GM12878 (cell line): ENCODE measurements around the gene SLC6A3. TPM values are rescaled to one million over a fixed set of nuclear protein-coding genes. Genes with fewer than 3 reads are reported as not detected.

ENCODE experiments used
- ATAC-seq: fragments of 200-7000 bp; cut with Tn5 transposase; 3 replicates; pipeline ENCODE4 v1.9.1; 2020; ENCODE audit warnings: mild to moderate bottlenecking, moderate library complexity
- BruUV-seq: library from RNA; stranded (reverse); fragments of 400-500 nt; replicated peaks from 2 replicates; lab custom pipeline; 2021; lab: Mats Ljungman, UMichigan
- CTCF ChIA-PET: fragments of 300-600 bp; sonication (Branson Sonifier 250); formaldehyde crosslinking; extraction: SDS; loops from one replicate; lab custom pipeline; 2021; ENCODE audit warnings: inconsistent platforms; lab: Yijun Ruan, JAX
- POLR2A ChIA-PET: fragments of 350-600 bp; formaldehyde crosslinking; extraction: SDS; loops from one replicate; lab custom pipeline; 2021; ENCODE audit warnings: inconsistent platforms; lab: Charles Lee
- RAD21 ChIA-PET: fragments of 300-600 bp; sonication (Branson Sonifier 250); formaldehyde crosslinking; loops from one replicate; lab custom pipeline; 2023; ENCODE audit warnings: antibody characterized with exemption; ENCODE audit not compliant: unreplicated experiment; lab: Charles Lee
- SMC1A ChIA-PET: fragments of 300-600 bp; sonication (Branson Sonifier 250); formaldehyde crosslinking; loops from one replicate; lab custom pipeline; 2023; ENCODE audit not compliant: unreplicated experiment, uncharacterized antibody; lab: Charles Lee
- DNase-seq: peaks from one replicate; pipeline ENCODE4 v3.0.0-alpha.2; 2011; ENCODE audit warnings: low read depth, low spot score
- FAIRE-seq: peaks from 3 replicates; lab custom pipeline; 2011; peaks lifted over from hg19 to GRCh38; lab: Jason Lieb, UNC
- H2AFZ ChIP-seq: 2 replicates; pipeline ENCODE4 v1.6.0; 2011; ENCODE audit warnings: low read depth, low read length, control low read depth; ENCODE audit not compliant: control insufficient read depth
- H3K27ac ChIP-seq: 2 replicates; pipeline ENCODE4 v1.5.1; 2011; ENCODE audit warnings: control low read depth; ENCODE audit not compliant: control insufficient read depth, insufficient read depth
- H3K27me3 ChIP-seq, 2 experiments: replicated peaks in 1 of 2; 2 replicates each; pipeline versions ENCODE4 v1.6.0 to v1.6.1; 2011; ENCODE audit warnings: low read length in 1 of 2; ENCODE audit not compliant: control insufficient read depth in 2 of 2, insufficient read depth in 2 of 2
- H3K36me3 ChIP-seq, 2 experiments: 2 replicates each; pipeline ENCODE4 v1.5.1; 2011; ENCODE audit warnings: low read length in 1 of 2; ENCODE audit not compliant: control insufficient read depth in 2 of 2, insufficient read depth in 2 of 2
- H3K4me1 ChIP-seq: 2 replicates; pipeline ENCODE4 v1.6.1; 2011; ENCODE audit warnings: mild to moderate bottlenecking, low read length, moderate library complexity, mixed read lengths; ENCODE audit not compliant: control insufficient read depth, insufficient read depth
- H3K4me2 ChIP-seq: 2 replicates; pipeline ENCODE4 v1.6.0; 2011; ENCODE audit warnings: control low read depth; ENCODE audit not compliant: control insufficient read depth, insufficient read depth
- H3K4me3 ChIP-seq: fragments of 200-600 bp; sonication (generic); 2 replicates; pipeline ENCODE4 v1.5.1; 2016
- H3K79me2 ChIP-seq: 2 replicates; pipeline ENCODE4 v1.6.0; 2011; ENCODE audit warnings: low read length; ENCODE audit not compliant: control insufficient read depth, insufficient read depth
- H3K9ac ChIP-seq: 2 replicates; pipeline ENCODE4 v1.8.0; 2011; ENCODE audit warnings: low read length, control low read depth, mixed read lengths; ENCODE audit not compliant: control insufficient read depth, insufficient read depth
- H3K9me3 ChIP-seq: replicated peaks from 3 replicates; pipeline ENCODE4 v1.5.1; 2011; ENCODE audit warnings: mild to moderate bottlenecking, low read length; ENCODE audit not compliant: control insufficient read depth, insufficient read depth
- H4K20me1 ChIP-seq: 2 replicates; pipeline ENCODE4 v1.6.0; 2011; ENCODE audit not compliant: control insufficient read depth, insufficient read depth
- BACH1 ChIP-seq: fragments of 450-650 bp; IDR thresholded peaks from 2 replicates; pipeline ENCODE4 v1.6.1; 2017; ENCODE audit warnings: mild to moderate bottlenecking, borderline replicate concordance
- ETV6 ChIP-seq, 2 experiments: fragments of 450-650 bp in 1 of 2; IDR thresholded peaks in 1 of 2; conservative IDR thresholded peaks in 1 of 2; 2 replicates each; pipeline ENCODE4 v1.6.1; 2014; ENCODE audit warnings: antibody characterized with exemption in 1 of 2, borderline replicate concordance in 1 of 2, low read depth in 1 of 2, mild to moderate bottlenecking in 1 of 2, moderate library complexity in 1 of 2
- HDAC2 ChIP-seq: fragments of 200-600 bp; sonication (generic); IDR thresholded peaks from 2 replicates; pipeline ENCODE4 v1.6.1; 2017
- SREBF1 ChIP-seq: IDR thresholded peaks from 2 replicates; pipeline ENCODE4 v1.6.1; 2012; ENCODE audit warnings: mild to moderate bottlenecking, low read length
- ZBTB11 ChIP-seq: fragments of 450-650 bp; formaldehyde crosslinking; IDR thresholded peaks from 2 replicates; pipeline ENCODE4 v1.5.0; 2022; ENCODE audit warnings: mild to moderate bottlenecking, missing genetic modification characterization
- WGBS: methylation state at CpG from one replicate; pipeline ENCODE4 v1.1.6; 2016; ENCODE audit warnings: low lambda C conversion rate; ENCODE audit not compliant: insufficient replicate concordance, insufficient coverage; ENCODE audit errors: missing lambda C conversion rate; 5-methylcytosine and 5-hydroxymethylcytosine counted together
- in situ Hi-C: fragments of 300-500 bp; cut with MboI; formaldehyde crosslinking; loops from 9 replicates; pipeline ENCODE4 v1.14.3; 2018; ENCODE audit warnings: mixed read lengths
- intact Hi-C: fragments of 100-400 bp; cut with micrococcal nuclease; formaldehyde crosslinking; loops from one replicate; pipeline ENCODE4 v1.14.2; 2022; ENCODE audit not compliant: unreplicated experiment
- polyA plus RNA-seq, 11 experiments: library from polyadenylated mRNA; depleted of rRNA in 4 of 11; unstranded in 6 of 11; stranded (reverse) in 5 of 11; fragments of >200 nt; fragmentation: Nextera tagmentation in 4 of 11; fragmentation: Illumina TruSeq in 1 of 11; extraction: Ambion mirVana in 4 of 11; extraction: Trizol in 1 of 11; gene quantifications; 1 replicate in 1 of 11; 2 replicates in 10 of 11; pipeline versions ENCODE4 v1.2.1 to v1.2.3, GENCODE V29; 2011 to 2016; ENCODE audit warnings: inconsistent platforms in 2 of 11, missing spikeins in 2 of 11, low read depth in 1 of 11
- total RNA-seq, 4 experiments: library from RNA; depleted of rRNA in 3 of 4; stranded (reverse); fragments of >200 nt in 3 of 4; fragmentation: Illumina TruSeq in 1 of 4; extraction: Trizol in 1 of 4; gene quantifications; 2 replicates each; pipeline versions ENCODE4 v1.2.1 to v1.2.3, GENCODE V29; 2013 to 2021

The SLC6A3 gene
- total and polyA plus RNA-seq, 10 of the 15 experiments (the other 5 are each of a cell fraction or from before 2014, with no cell fraction given), result 0.01 TPM; not detected in 9

DNA sequence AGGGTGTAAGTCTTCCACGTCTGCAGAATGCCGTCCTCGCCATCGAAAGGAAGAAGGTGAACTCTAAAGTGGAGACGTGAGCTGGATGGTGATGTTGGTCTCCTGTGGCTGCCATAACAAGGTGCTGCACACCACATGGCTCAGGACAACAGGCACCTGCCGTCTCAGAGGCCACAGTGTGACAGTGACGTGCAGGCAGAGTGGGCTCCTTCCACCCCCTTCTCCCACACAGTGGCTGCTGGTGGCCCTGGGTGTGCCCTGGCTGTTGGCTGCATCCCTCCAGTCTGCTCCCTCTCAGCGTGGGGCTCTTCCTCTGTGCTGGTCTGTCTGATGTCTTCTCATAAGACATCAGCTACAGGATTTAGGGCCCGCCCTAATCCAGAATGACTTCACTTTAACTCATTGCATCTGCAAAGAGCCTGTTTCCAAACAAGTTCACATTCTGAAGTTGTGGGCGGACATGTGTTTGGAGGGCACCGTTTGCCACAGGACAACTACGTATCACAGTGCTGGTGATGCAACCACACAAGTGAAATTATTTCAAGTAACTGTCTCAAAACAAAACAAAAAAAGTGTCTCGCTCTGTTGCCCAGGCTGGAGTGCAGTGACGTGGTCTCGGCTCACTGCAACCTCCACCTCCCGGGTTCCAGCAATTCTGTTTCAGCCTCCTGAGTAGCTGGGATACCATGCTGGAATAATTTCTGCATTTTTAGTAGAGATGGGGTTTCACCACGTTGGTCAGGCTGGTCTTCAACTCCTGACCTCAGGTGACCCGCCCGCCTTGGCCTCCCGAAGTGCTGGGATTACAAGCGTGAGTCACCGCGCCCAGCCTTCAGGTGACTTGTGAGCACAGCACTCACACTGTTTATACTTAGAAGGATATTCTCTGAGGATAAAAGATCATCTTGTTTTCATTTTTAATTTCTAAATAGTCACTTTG, 69.1 kb downstream of the SLC6A3 start:
- Histone ChIP-seq H4K20me1 (no peaks in the 10 kb centered on the region; the same call in 1 of the 2 replicates), H3K79me2 (no peaks in the 10 kb centered on the region), H3K9me3 (peaks cover 1% of the 10 kb centered on the region; the same call in 1 of the 3 replicates), H2AFZ (no peak overlapping the region), H3K9ac (no peak overlapping the region), H3K27me3 (peaks cover 1 to 2% of the 10 kb centered on the region in 2 experiments; a peak in 2 of 4 replicates), H3K36me3 (no peaks in the 10 kb centered on the region), H3K4me3 (no peak overlapping the region), H3K4me1 (no peaks in the 10 kb centered on the region), H3K27ac (no peak overlapping the region), H3K4me2 (no peak overlapping the region)
- no peak for ATAC-seq
- WGBS, result 23% methylated on average over 23 of the region's 23 CpGs
- no peak for DNase-seq
- FAIRE-seq, result no peak
- RAD21 ChIA-PET, result no interaction called here
- BruUV-seq, result no TSS peak
- no peak for TF ChIP-seq BACH1
- TF ChIP-seq ZBTB11, result no peak
- TF ChIP-seq ETV6 (conservative IDR thresholded peaks at IDR 0.05 in 1 of 2, IDR thresholded peaks at IDR 0.05 in 1 of 2; ENCODE audit: borderline replicate concordance in 1 of 2, low read depth in 1 of 2), result no peak
- TF ChIP-seq HDAC2, result no peak
- no peak for TF ChIP-seq SREBF1
- in situ Hi-C loops, result no loop called here
- intact Hi-C loops, result no loop called here
- SMC1A ChIA-PET, result no interaction called here
- CTCF ChIA-PET, result no interaction called here
- POLR2A ChIA-PET, result no interaction called here
